Measurements from ENCODE around the gene VMP1. TPM values are rescaled to one million over a fixed set of nuclear protein-coding genes. Genes with fewer than 3 reads are reported as not detected.

VMP1 gene
- total and polyA plus RNA-seq, 2 of the 13 experiments (the other 11 are each of a cell fraction or from before 2014, with no cell fraction given), result 186 to 271 TPM

DNA sequence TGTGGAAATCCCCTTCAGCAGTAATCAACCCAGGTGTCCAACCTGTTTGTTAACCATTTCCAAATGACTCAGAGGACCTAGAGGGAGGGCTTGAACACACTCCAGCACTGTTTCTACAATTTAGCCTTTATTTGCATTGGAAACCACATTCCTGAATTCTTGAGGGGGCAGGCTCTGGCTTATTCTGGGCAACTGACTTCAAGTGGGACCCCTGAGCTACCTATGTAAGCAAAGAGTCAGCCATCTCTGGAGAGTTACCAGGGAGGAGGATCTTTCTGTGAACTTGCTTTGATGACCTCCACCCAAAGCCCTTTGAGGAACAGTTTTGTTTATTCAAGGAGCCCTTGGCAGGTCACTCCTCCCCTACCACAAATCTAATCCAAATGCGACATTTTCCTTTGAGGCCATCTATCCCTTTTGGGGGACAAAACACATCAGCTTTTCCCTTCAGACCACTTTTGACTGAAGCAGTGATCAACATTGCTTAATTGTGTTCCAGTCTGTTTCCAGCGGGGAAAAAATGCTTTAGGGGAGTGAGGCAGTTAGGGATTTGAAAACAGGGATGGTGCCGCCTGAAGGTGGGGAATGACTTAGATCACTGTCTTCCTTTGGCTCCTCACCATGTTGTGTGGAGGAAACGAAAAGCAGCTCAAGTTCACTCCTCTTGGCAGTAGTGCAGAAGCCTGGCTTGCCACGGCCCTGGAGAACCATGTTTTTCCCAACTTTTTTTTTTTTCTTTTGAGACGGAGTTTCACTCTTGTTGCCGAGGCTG, 139.1 kb downstream of the VMP1 start (continued):
- TF ChIP-seq, protein P1, sequence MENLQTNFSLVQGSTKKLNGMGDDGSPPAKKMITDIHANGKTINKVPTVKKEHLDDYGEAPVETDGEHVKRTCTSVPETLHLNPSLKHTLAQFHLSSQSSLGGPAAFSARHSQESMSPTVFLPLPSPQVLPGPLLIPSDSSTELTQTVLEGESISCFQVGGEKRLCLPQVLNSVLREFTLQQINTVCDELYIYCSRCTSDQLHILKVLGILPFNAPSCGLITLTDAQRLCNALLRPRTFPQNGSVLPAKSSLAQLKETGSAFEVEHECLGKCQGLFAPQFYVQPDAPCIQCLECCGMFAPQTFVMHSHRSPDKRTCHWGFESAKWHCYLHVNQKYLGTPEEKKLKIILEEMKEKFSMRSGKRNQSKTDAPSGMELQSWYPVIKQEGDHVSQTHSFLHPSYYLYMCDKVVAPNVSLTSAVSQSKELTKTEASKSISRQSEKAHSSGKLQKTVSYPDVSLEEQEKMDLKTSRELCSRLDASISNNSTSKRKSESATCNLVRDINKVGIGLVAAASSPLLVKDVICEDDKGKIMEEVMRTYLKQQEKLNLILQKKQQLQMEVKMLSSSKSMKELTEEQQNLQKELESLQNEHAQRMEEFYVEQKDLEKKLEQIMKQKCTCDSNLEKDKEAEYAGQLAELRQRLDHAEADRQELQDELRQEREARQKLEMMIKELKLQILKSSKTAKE (CRISPR knock-in tag; IDR thresholded peaks at IDR 0.05; ENCODE audit: borderline replicate concordance), result no peak
- TF ChIP-seq RFX3 (CRISPR knock-in tag; IDR thresholded peaks at IDR 0.05) (peak; percentile 25; the same call in 1 of the 2 replicates), SPEN (CRISPR knock-in tag; IDR thresholded peaks at IDR 0.05; ENCODE audit: low read depth) (peak; percentile 8; the same call in 1 of the 2 replicates), SMYD3 (CRISPR knock-in tag; IDR thresholded peaks at IDR 0.05) (peak; percentile 38; the same call in 1 of the 2 replicates), ZFYVE20 (CRISPR knock-in tag; IDR thresholded peaks at IDR 0.05; ENCODE audit: borderline replicate concordance, low read depth) (no peak), ETV6 (CRISPR knock-in tag; conservative IDR thresholded peaks at IDR 0.05) (0 out of 2 replicates have a peak, but pooled peaks have one; percentile 17), SMARCC2 (IDR thresholded peaks at IDR 0.05) (0 out of 2 replicates have a peak, but pooled peaks have one; percentile 19), ZNF780A (CRISPR knock-in tag; IDR thresholded peaks at IDR 0.05) (no peak), U2AF1 (optimal IDR thresholded peaks at IDR 0.05; ENCODE audit: low read depth, low read length) (no peak), SP140L (CRISPR knock-in tag; IDR thresholded peaks at IDR 0.05; ENCODE audit: borderline replicate concordance) (peak; percentile 23; the same call in 1 of the 2 replicates), KLF11 (CRISPR knock-in tag; IDR thresholded peaks at IDR 0.05) (0 out of 2 replicates have a peak, but pooled peaks have one; percentile 23), FOXC1 (CRISPR knock-in tag; IDR thresholded peaks at IDR 0.05; ENCODE audit: borderline replicate concordance) (0 out of 2 replicates have a peak, but pooled peaks have one; percentile 26)
- TF ChIP-seq, protein P2, sequence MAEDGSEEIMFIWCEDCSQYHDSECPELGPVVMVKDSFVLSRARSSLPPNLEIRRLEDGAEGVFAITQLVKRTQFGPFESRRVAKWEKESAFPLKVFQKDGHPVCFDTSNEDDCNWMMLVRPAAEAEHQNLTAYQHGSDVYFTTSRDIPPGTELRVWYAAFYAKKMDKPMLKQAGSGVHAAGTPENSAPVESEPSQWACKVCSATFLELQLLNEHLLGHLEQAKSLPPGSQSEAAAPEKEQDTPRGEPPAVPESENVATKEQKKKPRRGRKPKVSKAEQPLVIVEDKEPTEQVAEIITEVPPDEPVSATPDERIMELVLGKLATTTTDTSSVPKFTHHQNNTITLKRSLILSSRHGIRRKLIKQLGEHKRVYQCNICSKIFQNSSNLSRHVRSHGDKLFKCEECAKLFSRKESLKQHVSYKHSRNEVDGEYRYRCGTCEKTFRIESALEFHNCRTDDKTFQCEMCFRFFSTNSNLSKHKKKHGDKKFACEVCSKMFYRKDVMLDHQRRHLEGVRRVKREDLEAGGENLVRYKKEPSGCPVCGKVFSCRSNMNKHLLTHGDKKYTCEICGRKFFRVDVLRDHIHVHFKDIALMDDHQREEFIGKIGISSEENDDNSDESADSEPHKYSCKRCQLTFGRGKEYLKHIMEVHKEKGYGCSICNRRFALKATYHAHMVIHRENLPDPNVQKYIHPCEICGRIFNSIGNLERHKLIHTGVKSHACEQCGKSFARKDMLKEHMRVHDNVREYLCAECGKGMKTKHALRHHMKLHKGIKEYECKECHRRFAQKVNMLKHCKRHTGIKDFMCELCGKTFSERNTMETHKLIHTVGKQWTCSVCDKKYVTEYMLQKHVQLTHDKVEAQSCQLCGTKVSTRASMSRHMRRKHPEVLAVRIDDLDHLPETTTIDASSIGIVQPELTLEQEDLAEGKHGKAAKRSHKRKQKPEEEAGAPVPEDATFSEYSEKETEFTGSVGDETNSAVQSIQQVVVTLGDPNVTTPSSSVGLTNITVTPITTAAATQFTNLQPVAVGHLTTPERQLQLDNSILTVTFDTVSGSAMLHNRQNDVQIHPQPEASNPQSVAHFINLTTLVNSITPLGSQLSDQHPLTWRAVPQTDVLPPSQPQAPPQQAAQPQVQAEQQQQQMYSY (CRISPR knock-in tag; IDR thresholded peaks at IDR 0.05), result no peak; the same call in 1 of the 2 replicates
- TF ChIP-seq, protein P3, sequence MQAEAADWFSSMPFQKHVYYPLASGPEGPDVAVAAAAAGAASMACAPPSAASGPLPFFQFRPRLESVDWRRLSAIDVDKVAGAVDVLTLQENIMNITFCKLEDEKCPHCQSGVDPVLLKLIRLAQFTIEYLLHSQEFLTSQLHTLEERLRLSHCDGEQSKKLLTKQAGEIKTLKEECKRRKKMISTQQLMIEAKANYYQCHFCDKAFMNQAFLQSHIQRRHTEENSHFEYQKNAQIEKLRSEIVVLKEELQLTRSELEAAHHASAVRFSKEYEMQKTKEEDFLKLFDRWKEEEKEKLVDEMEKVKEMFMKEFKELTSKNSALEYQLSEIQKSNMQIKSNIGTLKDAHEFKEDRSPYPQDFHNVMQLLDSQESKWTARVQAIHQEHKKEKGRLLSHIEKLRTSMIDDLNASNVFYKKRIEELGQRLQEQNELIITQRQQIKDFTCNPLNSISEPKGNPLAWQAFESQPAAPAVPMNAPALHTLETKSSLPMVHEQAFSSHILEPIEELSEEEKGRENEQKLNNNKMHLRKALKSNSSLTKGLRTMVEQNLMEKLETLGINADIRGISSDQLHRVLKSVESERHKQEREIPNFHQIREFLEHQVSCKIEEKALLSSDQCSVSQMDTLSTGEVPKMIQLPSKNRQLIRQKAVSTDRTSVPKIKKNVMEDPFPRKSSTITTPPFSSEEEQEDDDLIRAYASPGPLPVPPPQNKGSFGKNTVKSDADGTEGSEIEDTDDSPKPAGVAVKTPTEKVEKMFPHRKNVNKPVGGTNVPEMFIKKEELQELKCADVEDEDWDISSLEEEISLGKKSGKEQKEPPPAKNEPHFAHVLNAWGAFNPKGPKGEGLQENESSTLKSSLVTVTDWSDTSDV (CRISPR knock-in tag; IDR thresholded peaks at IDR 0.05), result no peak
- TF ChIP-seq, protein P4, sequence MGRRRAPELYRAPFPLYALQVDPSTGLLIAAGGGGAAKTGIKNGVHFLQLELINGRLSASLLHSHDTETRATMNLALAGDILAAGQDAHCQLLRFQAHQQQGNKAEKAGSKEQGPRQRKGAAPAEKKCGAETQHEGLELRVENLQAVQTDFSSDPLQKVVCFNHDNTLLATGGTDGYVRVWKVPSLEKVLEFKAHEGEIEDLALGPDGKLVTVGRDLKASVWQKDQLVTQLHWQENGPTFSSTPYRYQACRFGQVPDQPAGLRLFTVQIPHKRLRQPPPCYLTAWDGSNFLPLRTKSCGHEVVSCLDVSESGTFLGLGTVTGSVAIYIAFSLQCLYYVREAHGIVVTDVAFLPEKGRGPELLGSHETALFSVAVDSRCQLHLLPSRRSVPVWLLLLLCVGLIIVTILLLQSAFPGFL (CRISPR knock-in tag; IDR thresholded peaks at IDR 0.05), result no peak
- TF ChIP-seq, protein P5, sequence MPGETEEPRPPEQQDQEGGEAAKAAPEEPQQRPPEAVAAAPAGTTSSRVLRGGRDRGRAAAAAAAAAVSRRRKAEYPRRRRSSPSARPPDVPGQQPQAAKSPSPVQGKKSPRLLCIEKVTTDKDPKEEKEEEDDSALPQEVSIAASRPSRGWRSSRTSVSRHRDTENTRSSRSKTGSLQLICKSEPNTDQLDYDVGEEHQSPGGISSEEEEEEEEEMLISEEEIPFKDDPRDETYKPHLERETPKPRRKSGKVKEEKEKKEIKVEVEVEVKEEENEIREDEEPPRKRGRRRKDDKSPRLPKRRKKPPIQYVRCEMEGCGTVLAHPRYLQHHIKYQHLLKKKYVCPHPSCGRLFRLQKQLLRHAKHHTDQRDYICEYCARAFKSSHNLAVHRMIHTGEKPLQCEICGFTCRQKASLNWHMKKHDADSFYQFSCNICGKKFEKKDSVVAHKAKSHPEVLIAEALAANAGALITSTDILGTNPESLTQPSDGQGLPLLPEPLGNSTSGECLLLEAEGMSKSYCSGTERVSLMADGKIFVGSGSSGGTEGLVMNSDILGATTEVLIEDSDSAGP (CRISPR knock-in tag; IDR thresholded peaks at IDR 0.05; ENCODE audit: borderline replicate concordance), result no peak
